Measurements from ENCODE around the gene RBM22.
A peak's percentile ranks its signal among the peaks of the same experiment; 100 is the strongest.
"Not testable (repeated sequence)": the region's sequence is repeated elsewhere in the genome, so short reads cannot be mapped to it uniquely, and the experiment has no call there.

The RBM22 gene

GRCh38 chr5:150700594-150701377 lies at the start of gene RBM22:
Gene RBM22, minus strand, starts transcription at chr5:150701062. Its CDS starts 77 bp downstream, at chr5:150700985.
- peak; percentile 85 for DNase-seq

GRCh38 chr5:150750469-150750868 lies 49.6 kb upstream of the RBM22 start:
- DNase-seq, result no peak

- not testable (repeated sequence) for DNase-seq
Measured at GRCh38 chr5:150743142-150743488, 42.3 kb upstream of the RBM22 start.

- not testable (repeated sequence) for DNase-seq
Measured at GRCh38 chr5:150742455-150743141, 41.7 kb upstream of the RBM22 start.

- DNase-seq, result no peak
Measured at GRCh38 chr5:150740992-150741391, 40.1 kb upstream of the RBM22 start.

GRCh38 chr5:150738862-150739261 lies 38.0 kb upstream of the RBM22 start:
- no peak for DNase-seq

- no peak for DNase-seq
Measured at GRCh38 chr5:150734579-150735384, 33.9 kb upstream of the RBM22 start.

GRCh38 chr5:150731669-150732242 lies 30.9 kb upstream of the RBM22 start:
- no peak for DNase-seq

GRCh38 chr5:150729859-150730258 lies 29.0 kb upstream of the RBM22 start:
- no peak for DNase-seq

- DNase-seq, result no peak
Measured at GRCh38 chr5:150723845-150724244, 23.0 kb upstream of the RBM22 start.

- no peak for DNase-seq
Measured at GRCh38 chr5:150710165-150710564, 9.3 kb upstream of the RBM22 start.

- DNase-seq, result no peak
Measured at GRCh38 chr5:150706776-150707390, 6.0 kb upstream of the RBM22 start.

- DNase-seq, result no peak
Measured at GRCh38 chr5:150703762-150704161, 2.9 kb upstream of the RBM22 start.

- DNase-seq, result no peak
Measured at GRCh38 chr5:150700246-150700593, 642 bp downstream of the RBM22 start.

- no peak for DNase-seq
Measured at GRCh38 chr5:150694612-150695011, 6.2 kb downstream of the RBM22 start.

GRCh38 chr5:150692276-150692675 lies 8.6 kb downstream of the RBM22 start:
- no peak for DNase-seq

GRCh38 chr5:150690760-150691159 lies 10.1 kb downstream of the RBM22 start:
- DNase-seq, result no peak

GRCh38 chr5:150689120-150689519 lies 11.7 kb downstream of the RBM22 start:
- no peak for DNase-seq

- DNase-seq, result no peak
Measured at GRCh38 chr5:150676578-150676977, 24.3 kb downstream of the RBM22 start.

- no peak for DNase-seq
Measured at GRCh38 chr5:150675069-150675468, 25.8 kb downstream of the RBM22 start.

- DNase-seq, result no peak
Measured at GRCh38 chr5:150674341-150674821, 26.5 kb downstream of the RBM22 start.

GRCh38 chr5:150672884-150673275 lies 28.0 kb downstream of the RBM22 start:
- DNase-seq, result no peak

Measured in activated effector memory CD4-positive, alpha-beta T cell treated with Interleukin-2 at 50 U/mL for 16 hours (primary cell).